K562 (cell line): ENCODE results near the gene JUND. TPM values are rescaled to one million over a fixed set of nuclear protein-coding genes. Genes with fewer than 3 reads are reported as not detected.

Experiments used
- BRF1 ChIP-seq: IDR thresholded peaks from 3 replicates; pipeline ENCODE4 v1.6.1; 2011; ENCODE audit warnings: borderline replicate concordance, mild to moderate bottlenecking; ENCODE audit not compliant: insufficient read length; ENCODE audit errors: extremely low read depth
- CHD1 ChIP-seq: fragments of 200-600 bp; sonication (generic); IDR thresholded peaks from one replicate; pipeline ENCODE4 v1.6.1; 2012; ENCODE audit warnings: mild to moderate bottlenecking, moderate library complexity, low read length, inconsistent platforms
- COPS2 ChIP-seq: fragments of 450-650 bp; conservative IDR thresholded peaks from 2 replicates; pipeline ENCODE4 v1.6.1; 2016; ENCODE audit warnings: mild to moderate bottlenecking, moderate library complexity
- DPF2 ChIP-seq: fragments of 450-650 bp; IDR thresholded peaks from 2 replicates; pipeline ENCODE4 v1.6.1; 2016
- HIVEP1 ChIP-seq: fragments of 250-450 bp; sonication (Bioruptor Pico); IDR thresholded peaks from 2 replicates; pipeline ENCODE4 v1.4.0; 2020; ENCODE audit warnings: mild to moderate bottlenecking
- JUND ChIP-seq, 2 experiments: IDR thresholded peaks; 2 replicates in 1 of 2; 3 replicates in 1 of 2; pipeline ENCODE4 v1.6.1; 2011; ENCODE audit warnings: borderline replicate concordance in 2 of 2, low read depth in 2 of 2, low read length in 2 of 2, improper control_type of control experiment in 1 of 2, missing biosample characterization in 1 of 2, missing genetic modification characterization in 1 of 2, missing genetic modification reagents in 1 of 2
- KDM5B ChIP-seq: fragments of 200-600 bp; sonication (generic); IDR thresholded peaks from 2 replicates; pipeline ENCODE4 v1.6.1; 2012; ENCODE audit warnings: low read depth, mild to moderate bottlenecking, moderate library complexity, low read length, control low read depth, inconsistent platforms; ENCODE audit not compliant: insufficient replicate concordance
- MAFG ChIP-seq: fragments of 450-650 bp; conservative IDR thresholded peaks from 2 replicates; pipeline ENCODE4 v1.6.1; 2016; ENCODE audit warnings: missing genetic modification characterization, missing compliant biosample characterization
- MIER1 ChIP-seq: fragments of 450-650 bp; IDR thresholded peaks from 2 replicates; pipeline ENCODE4 v1.6.1; 2016; ENCODE audit warnings: antibody characterized with exemption, mild to moderate bottlenecking, low read depth
- POLR3G ChIP-seq: IDR thresholded peaks from 2 replicates; pipeline ENCODE4 v1.6.1; 2011; ENCODE audit not compliant: insufficient read length, insufficient replicate concordance; ENCODE audit errors: extremely low read depth
- RCOR1 ChIP-seq, 2 experiments: IDR thresholded peaks; 2 replicates each; pipeline ENCODE4 v1.6.1; 2012; ENCODE audit warnings: low read depth in 2 of 2, low read length in 2 of 2, borderline replicate concordance in 1 of 2, improper control_type of control experiment in 1 of 2
- SRSF7 ChIP-seq: fragments of 200-400 bp; formaldehyde crosslinking; optimal IDR thresholded peaks from 2 replicates; pipeline ENCODE3; 2017; ENCODE audit warnings: mild to moderate bottlenecking, low read depth, low read length
- TAL1 ChIP-seq: fragments of 450-650 bp; IDR thresholded peaks from 2 replicates; pipeline ENCODE4 v1.6.1; 2016; ENCODE audit warnings: mild to moderate bottlenecking
- ZNF175 ChIP-seq: fragments of 200-800 bp; sonication (Bioruptor generic); IDR thresholded peaks from 2 replicates; pipeline ENCODE4 v1.6.1; 2016; ENCODE audit warnings: low read depth, mild to moderate bottlenecking, missing genetic modification characterization, missing compliant biosample characterization
- ZNF197 ChIP-seq: fragments of 200-800 bp; sonication (Bioruptor generic); IDR thresholded peaks from 2 replicates; pipeline ENCODE4 v1.6.1; 2016; ENCODE audit warnings: low read depth, missing genetic modification characterization, missing compliant biosample characterization
- ZNF830 ChIP-seq: fragments of 250-450 bp; sonication (Bioruptor Pico); IDR thresholded peaks from 2 replicates; pipeline ENCODE4 v1.5.0; 2021; ENCODE audit warnings: mild to moderate bottlenecking
- ZSCAN32 ChIP-seq: fragments of 450-650 bp; formaldehyde crosslinking; IDR thresholded peaks from 2 replicates; pipeline ENCODE4 v1.4.0; 2020; ENCODE audit warnings: mild to moderate bottlenecking, moderate library complexity
- polyA plus RNA-seq, 8 experiments: library from polyadenylated mRNA; depleted of rRNA in 4 of 8; stranded (reverse) in 5 of 8; unstranded in 3 of 8; fragments of >200 nt; fragmentation: Nextera tagmentation in 2 of 8; fragmentation: Illumina TruSeq in 1 of 8; extraction: Ambion mirVana in 2 of 8; extraction: Trizol in 1 of 8; gene quantifications; 2 replicates each; pipeline versions ENCODE4 v1.2.1 to v1.2.3, GENCODE V29; 2011 to 2014; ENCODE audit warnings: inconsistent platforms in 1 of 8, missing spikeins in 1 of 8
- total RNA-seq, 7 experiments: library from RNA; depleted of rRNA in 6 of 7; stranded (reverse); fragments of >200 nt in 6 of 7; fragmentation: Illumina TruSeq in 2 of 7; extraction: Trizol in 2 of 7; gene quantifications; 2 replicates each; pipeline versions ENCODE4 v1.2.1 to v1.2.3, GENCODE V29; 2011 to 2021; ENCODE audit warnings: low replicate concordance in 1 of 7
- TF ChIP-seq, protein P1 (sequence below): fragments of 250-450 bp; sonication (Bioruptor Pico); IDR thresholded peaks from 2 replicates; pipeline ENCODE4 v1.6.1; 2021; ENCODE audit warnings: mild to moderate bottlenecking
- TF ChIP-seq, protein P2 (sequence below): fragments of 450-650 bp; formaldehyde crosslinking; IDR thresholded peaks from 2 replicates; pipeline ENCODE4 v1.4.0; 2020; ENCODE audit warnings: mild to moderate bottlenecking, moderate library complexity
- TF ChIP-seq, protein P3 (sequence below): sonication (generic); formaldehyde crosslinking; IDR thresholded peaks from 2 replicates; pipeline ENCODE4 v1.8.1; 2023; ENCODE audit warnings: mild to moderate bottlenecking, missing genetic modification reagents
- TF ChIP-seq, protein P4 (sequence below): fragments of 250-450 bp; sonication (Bioruptor Pico); IDR thresholded peaks from 2 replicates; pipeline ENCODE4 v1.5.0; 2021; ENCODE audit warnings: mild to moderate bottlenecking, borderline replicate concordance
- TF ChIP-seq, protein P5 (sequence below): sonication (generic); formaldehyde crosslinking; IDR thresholded peaks from 2 replicates; pipeline ENCODE4 v1.8.0; 2022; ENCODE audit warnings: mild to moderate bottlenecking, missing genetic modification reagents

JUND gene
- total and polyA plus RNA-seq, 9 of the 15 experiments (the other 6 are each of a cell fraction or from before 2014, with no cell fraction given), result 6.4 to 286 (median 42.3) TPM

DNA sequence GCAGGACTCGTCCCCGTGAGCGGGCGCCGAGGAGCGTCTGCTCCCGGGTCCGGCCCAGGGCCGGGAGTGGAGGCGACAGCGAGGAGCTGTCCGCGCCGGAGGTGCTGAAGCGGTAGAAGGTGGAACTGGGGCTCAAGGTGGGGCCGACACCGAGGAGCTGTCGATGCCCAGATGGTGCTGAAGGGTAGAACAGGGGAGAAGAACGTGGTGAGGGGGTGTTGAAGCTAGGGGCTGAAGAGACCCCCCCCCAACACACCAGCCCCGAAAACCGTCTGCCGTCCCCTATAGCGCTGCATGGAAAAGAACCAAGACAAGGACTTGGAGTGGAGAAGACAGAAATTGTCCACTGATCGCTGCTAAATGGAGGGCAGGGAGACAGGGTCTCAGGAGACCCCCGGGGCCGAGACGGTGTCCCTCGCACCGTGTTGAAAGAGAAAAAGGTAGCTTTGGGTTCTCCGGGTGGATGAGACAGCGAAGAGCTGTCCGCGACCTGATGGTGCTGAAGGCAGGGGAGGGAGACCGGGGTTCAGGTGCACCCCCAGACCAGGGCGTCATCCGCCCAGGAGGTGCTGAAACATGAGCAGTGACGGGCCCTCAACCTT lies 48.1 kb downstream of the JUND start (continued):
- TF ChIP-seq KDM5B (no peak), SRSF7 (no peak), CHD1 (no peak), DPF2 (no peak), TAL1 (no peak), COPS2 (no peak), ZNF197 (CRISPR knock-in tag) (peak; percentile 86), ZSCAN32 (CRISPR knock-in tag) (no peak), MIER1 (peak; percentile 100), ZNF830 (CRISPR knock-in tag) (no peak), JUND (IDR thresholded peaks at IDR 0.05; ENCODE audit: borderline replicate concordance, low read depth, low read length) (no peak), JUND (tag; IDR thresholded peaks at IDR 0.05; ENCODE audit: borderline replicate concordance, low read depth, low read length) (no peak), BRF1 (no peak), POLR3G (no peak), ZNF175 (peak; percentile 37; the same call in 1 of the 2 replicates), MAFG (no peak), RCOR1 (IDR thresholded peaks at IDR 0.05; ENCODE audit: borderline replicate concordance in 1 of 2, low read depth in 2 of 2, low read length in 2 of 2) (peak in 1 of 2 experiments; percentile 64; a peak in 1 of 4 replicates), HIVEP1 (CRISPR knock-in tag) (no peak)
- TF ChIP-seq, protein P1, sequence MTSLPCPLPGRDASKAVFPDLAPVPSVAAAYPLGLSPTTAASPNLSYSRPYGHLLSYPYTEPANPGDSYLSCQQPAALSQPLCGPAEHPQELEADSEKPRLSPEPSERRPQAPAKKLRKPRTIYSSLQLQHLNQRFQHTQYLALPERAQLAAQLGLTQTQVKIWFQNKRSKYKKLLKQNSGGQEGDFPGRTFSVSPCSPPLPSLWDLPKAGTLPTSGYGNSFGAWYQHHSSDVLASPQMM (CRISPR knock-in tag), result no peak
- TF ChIP-seq, protein P2, sequence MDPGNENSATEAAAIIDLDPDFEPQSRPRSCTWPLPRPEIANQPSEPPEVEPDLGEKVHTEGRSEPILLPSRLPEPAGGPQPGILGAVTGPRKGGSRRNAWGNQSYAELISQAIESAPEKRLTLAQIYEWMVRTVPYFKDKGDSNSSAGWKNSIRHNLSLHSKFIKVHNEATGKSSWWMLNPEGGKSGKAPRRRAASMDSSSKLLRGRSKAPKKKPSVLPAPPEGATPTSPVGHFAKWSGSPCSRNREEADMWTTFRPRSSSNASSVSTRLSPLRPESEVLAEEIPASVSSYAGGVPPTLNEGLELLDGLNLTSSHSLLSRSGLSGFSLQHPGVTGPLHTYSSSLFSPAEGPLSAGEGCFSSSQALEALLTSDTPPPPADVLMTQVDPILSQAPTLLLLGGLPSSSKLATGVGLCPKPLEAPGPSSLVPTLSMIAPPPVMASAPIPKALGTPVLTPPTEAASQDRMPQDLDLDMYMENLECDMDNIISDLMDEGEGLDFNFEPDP (CRISPR knock-in tag), result no peak
- TF ChIP-seq, protein P3, sequence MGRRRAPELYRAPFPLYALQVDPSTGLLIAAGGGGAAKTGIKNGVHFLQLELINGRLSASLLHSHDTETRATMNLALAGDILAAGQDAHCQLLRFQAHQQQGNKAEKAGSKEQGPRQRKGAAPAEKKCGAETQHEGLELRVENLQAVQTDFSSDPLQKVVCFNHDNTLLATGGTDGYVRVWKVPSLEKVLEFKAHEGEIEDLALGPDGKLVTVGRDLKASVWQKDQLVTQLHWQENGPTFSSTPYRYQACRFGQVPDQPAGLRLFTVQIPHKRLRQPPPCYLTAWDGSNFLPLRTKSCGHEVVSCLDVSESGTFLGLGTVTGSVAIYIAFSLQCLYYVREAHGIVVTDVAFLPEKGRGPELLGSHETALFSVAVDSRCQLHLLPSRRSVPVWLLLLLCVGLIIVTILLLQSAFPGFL, result no peak
- TF ChIP-seq, protein P4, sequence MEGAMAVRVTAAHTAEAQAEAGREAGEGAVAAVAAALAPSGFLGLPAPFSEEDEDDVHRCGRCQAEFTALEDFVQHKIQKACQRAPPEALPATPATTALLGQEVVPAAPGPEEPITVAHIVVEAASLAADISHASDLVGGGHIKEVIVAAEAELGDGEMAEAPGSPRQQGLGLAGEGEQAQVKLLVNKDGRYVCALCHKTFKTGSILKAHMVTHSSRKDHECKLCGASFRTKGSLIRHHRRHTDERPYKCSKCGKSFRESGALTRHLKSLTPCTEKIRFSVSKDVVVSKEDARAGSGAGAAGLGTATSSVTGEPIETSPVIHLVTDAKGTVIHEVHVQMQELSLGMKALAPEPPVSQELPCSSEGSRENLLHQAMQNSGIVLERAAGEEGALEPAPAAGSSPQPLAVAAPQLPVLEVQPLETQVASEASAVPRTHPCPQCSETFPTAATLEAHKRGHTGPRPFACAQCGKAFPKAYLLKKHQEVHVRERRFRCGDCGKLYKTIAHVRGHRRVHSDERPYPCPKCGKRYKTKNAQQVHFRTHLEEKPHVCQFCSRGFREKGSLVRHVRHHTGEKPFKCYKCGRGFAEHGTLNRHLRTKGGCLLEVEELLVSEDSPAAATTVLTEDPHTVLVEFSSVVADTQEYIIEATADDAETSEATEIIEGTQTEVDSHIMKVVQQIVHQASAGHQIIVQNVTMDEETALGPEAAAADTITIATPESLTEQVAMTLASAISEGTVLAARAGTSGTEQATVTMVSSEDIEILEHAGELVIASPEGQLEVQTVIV (CRISPR knock-in tag), result no peak
- TF ChIP-seq, protein P5, sequence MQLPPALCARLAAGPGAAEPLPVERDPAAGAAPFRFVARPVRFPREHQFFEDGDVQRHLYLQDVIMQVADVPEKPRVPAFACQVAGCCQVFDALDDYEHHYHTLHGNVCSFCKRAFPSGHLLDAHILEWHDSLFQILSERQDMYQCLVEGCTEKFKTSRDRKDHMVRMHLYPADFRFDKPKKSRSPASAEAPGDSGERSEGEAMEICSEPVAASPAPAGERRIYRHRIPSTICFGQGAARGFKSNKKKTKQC, result peak; percentile 99
